ENCODE data around the gene COL28A1.

- TF ChIP-seq ZNF248 (tag by site-specific recombination; IDR thresholded peaks at IDR 0.05) (no peak), ZNF292 (tag by site-specific recombination; IDR thresholded peaks at IDR 0.05; ENCODE audit: borderline replicate concordance, low read depth) (no peak), ZNF174 (tag by site-specific recombination; IDR thresholded peaks at IDR 0.05) (no peak), CTCF (tag by site-specific recombination; IDR thresholded peaks at IDR 0.05) (no peak), ZNF184 (tag by site-specific recombination; IDR thresholded peaks at IDR 0.05) (no peak), MZF1 (tag by site-specific recombination; IDR thresholded peaks at IDR 0.05; ENCODE audit: borderline replicate concordance) (no peak), ATF2 (tag by site-specific recombination; IDR thresholded peaks at IDR 0.05; ENCODE audit: low read depth) (no peak), ZBTB17 (tag by site-specific recombination; IDR thresholded peaks at IDR 0.05) (no peak), ZNF274 (IDR thresholded peaks at IDR 0.05; ENCODE audit: low read length) (no peak), ZNF274 (tag by site-specific recombination; IDR thresholded peaks at IDR 0.05; ENCODE audit: borderline replicate concordance) (no peak), REST (tag by site-specific recombination; IDR thresholded peaks at IDR 0.05) (no peak)
Measured at GRCh38 chr7:7418997-7419396, 116.7 kb downstream of the COL28A1 start.
